ENCODE measurements around the gene HAS3. TPM values are rescaled to one million over a fixed set of nuclear protein-coding genes. Genes with fewer than 3 reads are reported as not detected.
A peak's percentile ranks its signal among the peaks of the same experiment; 100 is the strongest.

Gene HAS3
- total RNA-seq, 1 experiment from 2014 or later = 140 TPM

DNA sequence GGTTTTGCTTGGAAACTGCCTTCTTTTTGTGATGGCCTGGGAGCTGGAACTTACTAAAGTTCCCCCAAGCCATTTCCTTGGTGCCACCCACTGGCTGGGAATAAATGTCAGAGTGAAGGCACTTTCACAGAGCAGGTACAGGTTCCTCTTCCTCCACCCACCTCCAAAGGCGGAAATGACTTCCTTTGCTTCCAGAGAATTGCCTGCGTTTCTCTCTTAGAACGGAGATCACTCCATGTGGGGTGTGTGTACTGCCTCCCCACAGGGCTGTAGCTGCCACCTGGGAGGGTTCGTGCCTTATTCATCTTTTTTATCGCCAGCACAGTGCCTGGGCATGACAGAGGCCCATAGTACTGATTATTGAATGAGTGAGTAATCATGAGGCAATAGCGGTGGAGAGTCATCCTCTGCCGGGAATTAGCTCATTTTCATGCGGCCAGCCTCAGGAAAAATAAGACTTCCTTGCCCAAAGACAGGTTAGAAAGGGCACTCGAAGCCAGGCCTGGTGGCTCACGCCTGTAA lies 32.2 kb upstream of the HAS3 start:
- H3K27me3 ChIP-seq (ENCODE audit: insufficient read depth, low read length) = no peaks in the 10 kb centered on the region
- H3K79me2 ChIP-seq (ENCODE audit: insufficient read depth, low read length) = no peaks in the 10 kb centered on the region
- ChIA-PET POLR2A (interaction anchor here (0.6 to 3.2 kb wide), 23 partner anchors 9 to 171 kb away, joined by 3 to 30 read pairs (median 4); partner anchors contain the start of gene HAS3), RAD21 (ENCODE audit: low non-redundant PET in 1 of 2, low total read pairs in 2 of 2, uncharacterized antibody in 2 of 2, unreplicated experiment in 2 of 2) (interaction anchor here (0.5 to 1.0 kb wide), 3 partner anchors 58 to 170 kb away, joined by 3 to 7 read pairs (median 3); no protein-coding TSS in a partner anchor), CTCF (interaction anchor here (0.6 to 2.5 kb wide), 10 partner anchors 9 to 171 kb away, joined by 3 to 11 read pairs (median 4); partner anchors contain the start of gene HAS3)
- DNase-seq (ENCODE audit: low read depth, low spot score) (peak; percentile 93), ATAC-seq (peak; percentile 71)
- peak overlapping the region in 1 of 2 experiments; percentile 22; a peak in 3 of 4 replicates for H3K4me3 ChIP-seq (replicated peaks in 1 of 2; ENCODE audit: low read depth in 1 of 2, low read length in 2 of 2)
- H3K4me2 ChIP-seq (ENCODE audit: low read length) = peak overlapping the region; percentile 78
- H3K4me1 ChIP-seq (ENCODE audit: control insufficient read depth in 1 of 2, insufficient read depth in 2 of 2, low read length in 2 of 2) = peaks cover 81 to 99% of the 10 kb centered on the region in 2 experiments
- H3K9me3 ChIP-seq (ENCODE audit: control insufficient read depth in 1 of 2, insufficient read depth in 1 of 2, low read depth in 1 of 2, low read length in 2 of 2) = no peaks in the 10 kb centered on the region
- TF ChIP-seq POLR2AphosphoS5 (IDR thresholded peaks at IDR 0.05; ENCODE audit: low read depth, low read length) (peak; percentile 66), EZH2 (IDR thresholded peaks at IDR 0.05) (no peak), CBX3 (IDR thresholded peaks at IDR 0.05; ENCODE audit: low read depth) (peak; percentile 98), ZFX (IDR thresholded peaks at IDR 0.05) (no peak), EZH2phosphoT487 (IDR thresholded peaks at IDR 0.05; ENCODE audit: borderline replicate concordance) (no peak), EGR1 (IDR thresholded peaks at IDR 0.05; ENCODE audit: low read depth) (peak; percentile 74), TCF7L2 (IDR thresholded peaks at IDR 0.05; ENCODE audit: borderline replicate concordance, extremely low read depth, insufficient read depth, insufficient read length) (no peak), CEBPB (IDR thresholded peaks at IDR 0.05; ENCODE audit: low read depth) (peak; percentile 98), SRF (IDR thresholded peaks at IDR 0.05; ENCODE audit: low read depth) (peak; percentile 83), JUND (IDR thresholded peaks at IDR 0.05) (peak; percentile 98), SP1 (IDR thresholded peaks at IDR 0.05; ENCODE audit: low read depth) (peak; percentile 97), REST (IDR thresholded peaks at IDR 0.05; ENCODE audit: low read depth) (no peak), RAD21 (IDR thresholded peaks at IDR 0.05; ENCODE audit: low read depth) (peak; percentile 50), SIN3A (IDR thresholded peaks at IDR 0.05; ENCODE audit: low read depth) (peak; percentile 78), ELF1 (IDR thresholded peaks at IDR 0.05; ENCODE audit: borderline replicate concordance, low read depth) (no peak; the same call in 1 of the 2 replicates), FOSL1 (IDR thresholded peaks at IDR 0.05; ENCODE audit: low read depth) (peak; percentile 97)
- TF ChIP-seq, protein P1, sequence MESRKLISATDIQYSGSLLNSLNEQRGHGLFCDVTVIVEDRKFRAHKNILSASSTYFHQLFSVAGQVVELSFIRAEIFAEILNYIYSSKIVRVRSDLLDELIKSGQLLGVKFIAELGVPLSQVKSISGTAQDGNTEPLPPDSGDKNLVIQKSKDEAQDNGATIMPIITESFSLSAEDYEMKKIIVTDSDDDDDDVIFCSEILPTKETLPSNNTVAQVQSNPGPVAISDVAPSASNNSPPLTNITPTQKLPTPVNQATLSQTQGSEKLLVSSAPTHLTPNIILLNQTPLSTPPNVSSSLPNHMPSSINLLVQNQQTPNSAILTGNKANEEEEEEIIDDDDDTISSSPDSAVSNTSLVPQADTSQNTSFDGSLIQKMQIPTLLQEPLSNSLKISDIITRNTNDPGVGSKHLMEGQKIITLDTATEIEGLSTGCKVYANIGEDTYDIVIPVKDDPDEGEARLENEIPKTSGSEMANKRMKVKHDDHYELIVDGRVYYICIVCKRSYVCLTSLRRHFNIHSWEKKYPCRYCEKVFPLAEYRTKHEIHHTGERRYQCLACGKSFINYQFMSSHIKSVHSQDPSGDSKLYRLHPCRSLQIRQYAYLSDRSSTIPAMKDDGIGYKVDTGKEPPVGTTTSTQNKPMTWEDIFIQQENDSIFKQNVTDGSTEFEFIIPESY (IDR thresholded peaks at IDR 0.05; ENCODE audit: extremely low read depth, insufficient replicate concordance, low read length) = no peak
- TF ChIP-seq, protein P2, sequence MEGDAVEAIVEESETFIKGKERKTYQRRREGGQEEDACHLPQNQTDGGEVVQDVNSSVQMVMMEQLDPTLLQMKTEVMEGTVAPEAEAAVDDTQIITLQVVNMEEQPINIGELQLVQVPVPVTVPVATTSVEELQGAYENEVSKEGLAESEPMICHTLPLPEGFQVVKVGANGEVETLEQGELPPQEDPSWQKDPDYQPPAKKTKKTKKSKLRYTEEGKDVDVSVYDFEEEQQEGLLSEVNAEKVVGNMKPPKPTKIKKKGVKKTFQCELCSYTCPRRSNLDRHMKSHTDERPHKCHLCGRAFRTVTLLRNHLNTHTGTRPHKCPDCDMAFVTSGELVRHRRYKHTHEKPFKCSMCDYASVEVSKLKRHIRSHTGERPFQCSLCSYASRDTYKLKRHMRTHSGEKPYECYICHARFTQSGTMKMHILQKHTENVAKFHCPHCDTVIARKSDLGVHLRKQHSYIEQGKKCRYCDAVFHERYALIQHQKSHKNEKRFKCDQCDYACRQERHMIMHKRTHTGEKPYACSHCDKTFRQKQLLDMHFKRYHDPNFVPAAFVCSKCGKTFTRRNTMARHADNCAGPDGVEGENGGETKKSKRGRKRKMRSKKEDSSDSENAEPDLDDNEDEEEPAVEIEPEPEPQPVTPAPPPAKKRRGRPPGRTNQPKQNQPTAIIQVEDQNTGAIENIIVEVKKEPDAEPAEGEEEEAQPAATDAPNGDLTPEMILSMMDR (IDR thresholded peaks at IDR 0.05 in 2 of 3, conservative IDR thresholded peaks at IDR 0.05 in 1 of 3; ENCODE audit: borderline replicate concordance in 1 of 3, insufficient read depth in 1 of 3, low read depth in 2 of 3, low read length in 2 of 3) = 0 out of 6 replicates have a peak, but pooled peaks of 1 of the 3 experiments have one; percentile 4
- TF ChIP-seq, protein P3, sequence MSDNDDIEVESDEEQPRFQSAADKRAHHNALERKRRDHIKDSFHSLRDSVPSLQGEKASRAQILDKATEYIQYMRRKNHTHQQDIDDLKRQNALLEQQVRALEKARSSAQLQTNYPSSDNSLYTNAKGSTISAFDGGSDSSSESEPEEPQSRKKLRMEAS (IDR thresholded peaks at IDR 0.05) = peak; percentile 96
- no peaks in the 10 kb centered on the region for H3K36me3 ChIP-seq (ENCODE audit: control insufficient read depth in 1 of 2, insufficient read depth in 2 of 2, low read length in 2 of 2)
- peak overlapping the region; percentile 79 for H3K27ac ChIP-seq (ENCODE audit: low read depth, low read length)
- H3K9me2 ChIP-seq (ENCODE audit: insufficient read depth) = no peaks in the 10 kb centered on the region
- H2AFZ ChIP-seq (ENCODE audit: low read depth, low read length, poor library complexity, severe bottlenecking) = no peak overlapping the region
- H4K20me1 ChIP-seq (ENCODE audit: insufficient read depth) = no peaks in the 10 kb centered on the region
- peak overlapping the region; percentile 61 for H3K9ac ChIP-seq (ENCODE audit: low read length)
- intact Hi-C loops (cut with micrococcal nuclease) = loop anchor here (2.0 kb wide), 1 partner anchor 80 kb away; no protein-coding TSS in a partner anchor
- no TSS peak for BruUV-seq (replicated peaks)

All from HCT116 (cell line).